K562 (cell line): ENCODE measurements around the gene DYNC2I2. TPM values are rescaled to one million over a fixed set of nuclear protein-coding genes. Genes with fewer than 3 reads are reported as not detected.
A peak's percentile ranks its signal among the peaks of the same experiment; 100 is the strongest.

Experiments
- BCL6 ChIP-seq: fragments of 250-450 bp; sonication (Bioruptor Pico); IDR thresholded peaks from 2 replicates; pipeline ENCODE4 v1.4.0; 2020
- C11orf30 ChIP-seq: fragments of 450-650 bp; IDR thresholded peaks from 2 replicates; pipeline ENCODE4 v1.6.1; 2016; ENCODE audit warnings: low read depth, mild to moderate bottlenecking
- CAMTA2 ChIP-seq: fragments of 250-450 bp; sonication (Bioruptor Pico); conservative IDR thresholded peaks from 2 replicates; pipeline ENCODE4 v1.5.1; 2022
- HES1 ChIP-seq: fragments of 450-650 bp; IDR thresholded peaks from 2 replicates; pipeline ENCODE4 v1.6.1; 2016; ENCODE audit warnings: low read depth, mild to moderate bottlenecking, moderate library complexity
- KDM5B ChIP-seq: fragments of 200-600 bp; sonication (generic); IDR thresholded peaks from 2 replicates; pipeline ENCODE4 v1.6.1; 2012; ENCODE audit warnings: low read depth, mild to moderate bottlenecking, moderate library complexity, low read length, control low read depth, inconsistent platforms; ENCODE audit not compliant: insufficient replicate concordance
- MITF ChIP-seq: IDR thresholded peaks from 2 replicates; pipeline ENCODE4 v1.6.1; 2014; ENCODE audit warnings: antibody characterized with exemption
- PKNOX1 ChIP-seq: fragments of 450-650 bp; IDR thresholded peaks from 2 replicates; pipeline ENCODE4 v1.6.1; 2016
- PML ChIP-seq: IDR thresholded peaks from 2 replicates; pipeline ENCODE4 v1.6.1; 2012; ENCODE audit warnings: low read length, inconsistent platforms
- POLR2AphosphoS5 ChIP-seq: IDR thresholded peaks from 2 replicates; pipeline ENCODE4 v1.6.1; 2011; ENCODE audit warnings: mild to moderate bottlenecking, low read depth, low read length, moderate library complexity; ENCODE audit not compliant: control insufficient read depth, insufficient read depth
- POLR2B ChIP-seq: fragments of 450-650 bp; IDR thresholded peaks from 2 replicates; pipeline ENCODE4 v1.6.1; 2018; ENCODE audit warnings: low read depth; ENCODE audit not compliant: partially characterized antibody
- SIRT6 ChIP-seq: IDR thresholded peaks from one replicate; pipeline ENCODE4 v1.6.1; 2012; ENCODE audit warnings: low read depth, mild to moderate bottlenecking, control low read depth, inconsistent platforms, low read length, moderate library complexity
- SP1 ChIP-seq: sonication (generic); formaldehyde crosslinking; IDR thresholded peaks from 2 replicates; pipeline ENCODE4 v1.8.1; 2022; ENCODE audit warnings: mild to moderate bottlenecking, missing genetic modification reagents
- USF1 ChIP-seq: sonication (generic); formaldehyde crosslinking; IDR thresholded peaks from 2 replicates; pipeline ENCODE4 v1.9.0; 2022; ENCODE audit warnings: mild to moderate bottlenecking, missing genetic modification reagents
- YY1 ChIP-seq, 3 experiments: IDR thresholded peaks; 2 replicates each; pipeline ENCODE4 v1.6.1; 2011; ENCODE audit warnings: low read length in 2 of 3, mild to moderate bottlenecking in 2 of 3, moderate library complexity in 2 of 3, borderline replicate concordance in 1 of 3, control low read depth in 1 of 3, low read depth in 1 of 3; ENCODE audit not compliant: insufficient read depth in 3 of 3, insufficient replicate concordance in 2 of 3, control insufficient read depth in 1 of 3, insufficient read length in 1 of 3; ENCODE audit errors: extremely low read depth in 1 of 3
- ZBTB8A ChIP-seq: fragments of 450-650 bp; IDR thresholded peaks from 2 replicates; pipeline ENCODE4 v1.6.1; 2018; ENCODE audit warnings: mild to moderate bottlenecking, moderate library complexity; ENCODE audit not compliant: partially characterized antibody
- ZFP91 ChIP-seq: sonication (generic); formaldehyde crosslinking; IDR thresholded peaks from 2 replicates; pipeline ENCODE4 v1.8.0; 2022; ENCODE audit warnings: mild to moderate bottlenecking, missing genetic modification reagents
- ZNF134 ChIP-seq: fragments of 250-450 bp; sonication (Bioruptor Pico); conservative IDR thresholded peaks from 2 replicates; pipeline ENCODE4 v1.4.0; 2020
- ZNF239 ChIP-seq: fragments of 250-450 bp; sonication (Bioruptor Pico); IDR thresholded peaks from 2 replicates; pipeline ENCODE4 v1.4.0; 2020; ENCODE audit warnings: mild to moderate bottlenecking
- ZNF41 ChIP-seq: fragments of 250-450 bp; sonication (Bioruptor Pico); conservative IDR thresholded peaks from 2 replicates; pipeline ENCODE4 v1.4.0; 2020; ENCODE audit warnings: mild to moderate bottlenecking
- polyA plus RNA-seq, 8 experiments: library from polyadenylated mRNA; depleted of rRNA in 4 of 8; stranded (reverse) in 5 of 8; unstranded in 3 of 8; fragments of >200 nt; fragmentation: Nextera tagmentation in 2 of 8; fragmentation: Illumina TruSeq in 1 of 8; extraction: Ambion mirVana in 2 of 8; extraction: Trizol in 1 of 8; gene quantifications; 2 replicates each; pipeline versions ENCODE4 v1.2.1 to v1.2.3, GENCODE V29; 2011 to 2014; ENCODE audit warnings: inconsistent platforms in 1 of 8, missing spikeins in 1 of 8
- total RNA-seq, 7 experiments: library from RNA; depleted of rRNA in 6 of 7; stranded (reverse); fragments of >200 nt in 6 of 7; fragmentation: Illumina TruSeq in 2 of 7; extraction: Trizol in 2 of 7; gene quantifications; 2 replicates each; pipeline versions ENCODE4 v1.2.1 to v1.2.3, GENCODE V29; 2011 to 2021; ENCODE audit warnings: low replicate concordance in 1 of 7

Gene DYNC2I2
- total and polyA plus RNA-seq, 9 of the 15 experiments (the other 6 are each of a cell fraction or from before 2014, with no cell fraction given): 1.5 to 249 (median 70.0) TPM

GRCh38 chr9:128696923-128697707 lies 40.5 kb upstream of the DYNC2I2 start (continued):
- no peak for TF ChIP-seq HES1
- TF ChIP-seq POLR2B: peak; percentile 21
- 0 out of 2 replicates have a peak, but pooled peaks have one; percentile 62 for TF ChIP-seq CAMTA2 (CRISPR knock-in tag)
- TF ChIP-seq ZBTB8A: no peak
- TF ChIP-seq KDM5B: peak; percentile 26
- TF ChIP-seq SP1 (CRISPR knock-in tag): peak; percentile 48; the same call in 1 of the 2 replicates
- TF ChIP-seq ZNF239 (CRISPR knock-in tag): no peak
- peak; percentile 49 for TF ChIP-seq POLR2AphosphoS5
- peak; percentile 10 for TF ChIP-seq SIRT6
- TF ChIP-seq MITF: no peak
- no peak for TF ChIP-seq C11orf30
- 0 out of 2 replicates have a peak, but pooled peaks have one; percentile 35 for TF ChIP-seq ZNF41 (CRISPR knock-in tag)
- TF ChIP-seq ZNF134: no peak
- TF ChIP-seq ZFP91 (CRISPR knock-in tag): 0 out of 2 replicates have a peak, but pooled peaks have one; percentile 25
- TF ChIP-seq USF1: no peak
- peak; percentile 55; the same call in 1 of the 2 replicates for TF ChIP-seq PML
- TF ChIP-seq YY1 (IDR thresholded peaks at IDR 0.05; ENCODE audit: borderline replicate concordance in 1 of 3, control insufficient read depth in 1 of 3, extremely low read depth in 1 of 3, insufficient read depth in 3 of 3, insufficient read length in 1 of 3, insufficient replicate concordance in 2 of 3, low read depth in 1 of 3, low read length in 2 of 3): peak in 1 of 3 experiments; percentile 38
- TF ChIP-seq BCL6 (CRISPR knock-in tag): no peak
- no peak for TF ChIP-seq PKNOX1
